Measurements from ENCODE around the gene OR2V1. TPM values are rescaled to one million over a fixed set of nuclear protein-coding genes. Genes with fewer than 3 reads are reported as not detected.
A peak's percentile ranks its signal among the peaks of the same experiment; 100 is the strongest.
"Not testable (repeated sequence)": the region's sequence is repeated elsewhere in the genome, so short reads cannot be mapped to it uniquely, and the experiment has no call there.

Gene OR2V1
- total and polyA plus RNA-seq, 2 experiments from 2014 or later = not detected

- peaks cover 21% of the 10 kb centered on the region; the same call in 1 of the 2 replicates for H3K4me1 ChIP-seq (ENCODE audit: insufficient read depth)
- H3K27ac Mint-ChIP-seq = not testable (repeated sequence)
These were observed 16.1 kb upstream of the OR2V1 start, which contains the start of gene OR2V2 for GRCh38 chr5:181146927-181147636. Gene OR2V2 (plus strand): TSS chr5:181147586. CDS start chr5:181154943, 7,357 bp downstream.

GRCh38 chr5:181145133-181145532 lies 14.2 kb upstream of the OR2V1 start:
- no peak overlapping the region for H3K27ac ChIP-seq (ENCODE audit: low read depth)
- peaks cover 16% of the 10 kb centered on the region for H3K9me3 Mint-ChIP-seq
- H3K4me1 ChIP-seq (ENCODE audit: insufficient read depth) = peaks cover 17% of the 10 kb centered on the region; the same call in 1 of the 2 replicates
- H4K20me1 ChIP-seq (replicated peaks; ENCODE audit: insufficient read depth) = no peaks in the 10 kb centered on the region
- no peaks in the 10 kb centered on the region for H3K36me3 ChIP-seq (ENCODE audit: insufficient read depth)
- H3K79me2 ChIP-seq (replicated peaks; ENCODE audit: insufficient read depth) = no peaks in the 10 kb centered on the region
- no peak overlapping the region for H3K27ac Mint-ChIP-seq
- no peaks in the 10 kb centered on the region for H3F3A ChIP-seq (replicated peaks; ENCODE audit: low read depth)
- H3K4me3 ChIP-seq = no peak overlapping the region
- no peak overlapping the region for H2AFZ ChIP-seq
- ATAC-seq = no peak
- peaks cover 28% of the 10 kb centered on the region for H3K4me1 Mint-ChIP-seq
- H3K4me3 Mint-ChIP-seq = no peak overlapping the region
- no peak for DNase-seq (ENCODE audit: low spot score)
- H3K9me2 ChIP-seq (ENCODE audit: insufficient read depth) = no peaks in the 10 kb centered on the region
- no peaks in the 10 kb centered on the region for H3K27me3 ChIP-seq (ENCODE audit: insufficient read depth)
- H3K4me2 ChIP-seq = no peak overlapping the region
- peaks cover 22% of the 10 kb centered on the region for H3K27me3 Mint-ChIP-seq (ENCODE audit: insufficient read depth, low read depth, poor library complexity)
- no peak for TF ChIP-seq CTCF (conservative IDR thresholded peaks at IDR 0.05; ENCODE audit: low read depth in 2 of 2)
- TF ChIP-seq STAT1 (IDR thresholded peaks at IDR 0.05; ENCODE audit: unreplicated experiment) = no peak
- no peak for TF ChIP-seq POLR2AphosphoS5 (IDR thresholded peaks at IDR 0.05; ENCODE audit: low read depth)
- TF ChIP-seq REST (IDR thresholded peaks at IDR 0.05; ENCODE audit: unreplicated experiment) = no peak
- H3K36me3 Mint-ChIP-seq (ENCODE audit: low read depth) = 0 out of 3 replicates have a peak, but pooled peaks cover 4% of the 10 kb centered on the region

More at GRCh38 chr5:181146927-181147636, 16.1 kb upstream of the OR2V1 start, which contains the start of gene OR2V2:
- not testable (repeated sequence) for H3K36me3 ChIP-seq (ENCODE audit: insufficient read depth); H3K4me3 ChIP-seq; H3K9me2 ChIP-seq (ENCODE audit: insufficient read depth); H3K36me3 Mint-ChIP-seq (ENCODE audit: low read depth); H3K79me2 ChIP-seq (replicated peaks; ENCODE audit: insufficient read depth); H4K20me1 ChIP-seq (replicated peaks; ENCODE audit: insufficient read depth); H3F3A ChIP-seq (replicated peaks; ENCODE audit: low read depth); ATAC-seq; H3K27ac ChIP-seq (ENCODE audit: low read depth); DNase-seq (ENCODE audit: low spot score); H3K27me3 ChIP-seq (ENCODE audit: insufficient read depth)
- Histone ChIP-seq H2AFZ (peak within 1 kb of the TSS; percentile 72), H3K4me2 (peak within 1 kb of the TSS; percentile 68)
- Mint-ChIP-seq H3K4me3 (peak within 1 kb of the TSS; percentile 6; the same call in 1 of the 3 replicates), H3K27me3 (ENCODE audit: insufficient read depth, low read depth, poor library complexity) (peaks cover 26% of the 10 kb centered on the region), H3K9me3 (peaks cover 16% of the 10 kb centered on the region), H3K4me1 (peaks cover 28% of the 10 kb centered on the region)
